Renal pelvis (tissue), 12 donors: ENCODE results near the gene OSBPL7. TPM values are rescaled to one million over a fixed set of nuclear protein-coding genes. Genes with fewer than 3 reads are reported as not detected.

Source experiments
- DNase-seq: peaks from one replicate; pipeline ENCODE4 v3.0.0-alpha.2; 2013
- long read RNA-seq, 16 experiments: transcript quantifications; one replicate each; lab custom pipeline, GENCODE V29; 2026
- polyA plus RNA-seq, 3 donors: library from polyadenylated mRNA; unstranded; fragments of 120-200 nt; gene quantifications; one replicate each; pipeline ENCODE4 v1.2.1, GENCODE V29; 2013; ENCODE audit not compliant: insufficient read length in 3 of 3

Gene OSBPL7
- 10 to 100 TPM; 14.5 to 18.5 (median 17.9) TPM for polyA plus RNA-seq
- long read RNA-seq, donor 1, result 0 reads
- long read RNA-seq, donor 2, partial matches to known transcripts, result 0 of 3 reads
- long read RNA-seq, donor 2, other reads (novel, unspliced or antisense), result 0 of 3 reads
- long read RNA-seq, donor 3, partial matches to known transcripts, result 0 of 1 reads
- long read RNA-seq, donor 3, other reads (novel, unspliced or antisense), result 0 of 1 reads
- long read RNA-seq, donor 4, partial matches to known transcripts, result 0 of 2 reads
- long read RNA-seq, donor 4, other reads (novel, unspliced or antisense), result 0 of 2 reads
- long read RNA-seq, donor 5, result 0 reads
- long read RNA-seq, donor 6, partial matches to known transcripts, result 0 of 1 reads
- long read RNA-seq, donor 6, other reads (novel, unspliced or antisense), result 0 of 1 reads
- long read RNA-seq, donor 7, partial matches to known transcripts, result 0 of 1 reads
- long read RNA-seq, donor 7, other reads (novel, unspliced or antisense), result 0 of 1 reads
- long read RNA-seq, donor 8, result 0 reads
- long read RNA-seq, donor 9, result 0 reads
- long read RNA-seq, donor 10, partial matches to known transcripts, result 0 of 1 reads
- long read RNA-seq, donor 10, other reads (novel, unspliced or antisense), result 0 of 1 reads
- long read RNA-seq, donor 11, partial matches to known transcripts, result 0 of 1 reads
- long read RNA-seq, donor 11, other reads (novel, unspliced or antisense), result 0 of 1 reads
- long read RNA-seq, donor 12, partial matches to known transcripts, result 0 of 2 reads
- long read RNA-seq, donor 12, other reads (novel, unspliced or antisense), result 0 of 2 reads
- long read RNA-seq, donor 13, partial matches to known transcripts, result 0 of 3 reads
- long read RNA-seq, donor 13, other reads (novel, unspliced or antisense), result 0 of 3 reads
- long read RNA-seq, donor 14, result 0 reads
- long read RNA-seq, donor 15, result 0 reads
- long read RNA-seq, donor 16, result 0 reads

- peak; percentile 80 for DNase-seq
Measured at GRCh38 chr17:47821424-47822391, at the start of gene OSBPL7. OSBPL7 (minus strand) TSS chr17:47821794; CDS start chr17:47820278, 1,516 bp downstream.

- no peak for DNase-seq
Measured at GRCh38 chr17:47871048-47871447, 49.5 kb upstream of the OSBPL7 start.

GRCh38 chr17:47870056-47870455 is 48.5 kb upstream of the OSBPL7 start:
- DNase-seq, result no peak

- DNase-seq, result no peak
Measured at GRCh38 chr17:47869114-47869513, 47.5 kb upstream of the OSBPL7 start.

GRCh38 chr17:47867813-47868533 is 46.4 kb upstream of the OSBPL7 start:
- DNase-seq, result no peak

GRCh38 chr17:47866941-47867340 is 45.3 kb upstream of the OSBPL7 start:
- no peak for DNase-seq

GRCh38 chr17:47864791-47865216 is 43.2 kb upstream of the OSBPL7 start:
- DNase-seq, result no peak

GRCh38 chr17:47862621-47863440 is 41.2 kb upstream of the OSBPL7 start:
- no peak for DNase-seq

- DNase-seq, result no peak
Measured at GRCh38 chr17:47860386-47860785, 38.8 kb upstream of the OSBPL7 start.

- no peak for DNase-seq
Measured at GRCh38 chr17:47857551-47858455, 36.2 kb upstream of the OSBPL7 start.

GRCh38 chr17:47856830-47857229 is 35.2 kb upstream of the OSBPL7 start:
- no peak for DNase-seq

GRCh38 chr17:47855737-47856136 is 34.1 kb upstream of the OSBPL7 start:
- no peak for DNase-seq

GRCh38 chr17:47853616-47854015 is 32.0 kb upstream of the OSBPL7 start:
- no peak for DNase-seq

GRCh38 chr17:47852113-47852949 is 30.7 kb upstream of the OSBPL7 start:
- DNase-seq, result no peak

GRCh38 chr17:47851764-47852112 is 30.1 kb upstream of the OSBPL7 start:
- no peak for DNase-seq

GRCh38 chr17:47850692-47851573 is 29.3 kb upstream of the OSBPL7 start, which contains the start of gene SP6:
SP6 (minus strand) TSS chr17:47851163; CDS start chr17:47848429, 2,734 bp downstream.
- peak; percentile 54 for DNase-seq

GRCh38 chr17:47850373-47850691 is 28.7 kb upstream of the OSBPL7 start:
- no peak for DNase-seq
